HepG2 (cell line): ENCODE results near the gene CYP4B1. TPM values are rescaled to one million over a fixed set of nuclear protein-coding genes. Genes with fewer than 3 reads are reported as not detected.

ENCODE experiments used
- ATAC-seq: fragments of 200-7000 bp; cut with Tn5 transposase; 3 replicates; pipeline ENCODE4 v1.9.1; 2020; ENCODE audit warnings: mild to moderate bottlenecking, moderate library complexity
- BruUV-seq: library from RNA; stranded (reverse); fragments of 400-500 nt; replicated peaks from 2 replicates; lab custom pipeline; 2021; lab: Mats Ljungman, UMichigan
- CTCF ChIA-PET: fragments of 300-600 bp; formaldehyde crosslinking; extraction: SDS; loops from one replicate; lab custom pipeline; 2021; ENCODE audit warnings: low total read pairs, inconsistent platforms, low intra/inter-chr PET ratio; lab: Yijun Ruan, JAX
- POLR2A ChIA-PET: fragments of 350-600 bp; sonication (Branson Sonifier 250); formaldehyde crosslinking; loops from one replicate; lab custom pipeline; 2020; ENCODE audit warnings: antibody characterized with exemption, inconsistent platforms; lab: Yijun Ruan, JAX
- DNase-seq: peaks from one replicate; pipeline ENCODE4 v3.0.0-alpha.2; 2015; ENCODE audit warnings: low spot score
- FAIRE-seq: peaks from 3 replicates; lab custom pipeline; 2011; peaks lifted over from hg19 to GRCh38; lab: Jason Lieb, UNC
- H2AFZ ChIP-seq: one replicate; pipeline ENCODE4 v1.6.1; 2011; ENCODE audit warnings: low read length, inconsistent platforms
- H3K27ac ChIP-seq: fragments of 300-600 bp; 3 replicates; pipeline ENCODE4 v1.8.0; 2011; ENCODE audit warnings: mixed run types, mild to moderate bottlenecking, mixed read lengths, low read length, inconsistent platforms; ENCODE audit not compliant: insufficient read depth; ENCODE audit errors: extremely low read length
- H3K27me3 ChIP-seq, 2 experiments: fragments of 200-600 bp in 1 of 2; 2 replicates in 1 of 2; 3 replicates in 1 of 2; pipeline versions ENCODE4 v1.6.0 to v1.8.0; 2011; ENCODE audit warnings: low read length in 2 of 2, mild to moderate bottlenecking in 2 of 2, moderate library complexity in 2 of 2, inconsistent platforms in 1 of 2; ENCODE audit not compliant: insufficient read depth in 2 of 2, control insufficient read depth in 1 of 2
- H3K36me3 ChIP-seq, 2 experiments: fragments of 200-600 bp in 1 of 2; replicated peaks in 1 of 2; 2 replicates in 1 of 2; 3 replicates in 1 of 2; pipeline versions ENCODE4 v1.5.1 to v1.8.0; 2011; ENCODE audit warnings: low read length in 2 of 2, inconsistent platforms in 1 of 2; ENCODE audit not compliant: insufficient read depth in 2 of 2, control insufficient read depth in 1 of 2
- H3K4me1 ChIP-seq: 2 replicates; pipeline ENCODE4 v1.5.1; 2012; ENCODE audit warnings: low read length, inconsistent platforms; ENCODE audit not compliant: insufficient read depth
- H3K4me2 ChIP-seq: 2 replicates; pipeline ENCODE4 v1.6.0; 2011; ENCODE audit warnings: low read depth, low read length, inconsistent platforms
- H3K4me3 ChIP-seq, 3 experiments: fragments of 200-600 bp in 1 of 3; sonication (generic), shearing (Covaris generic) in 1 of 3; replicated peaks in 1 of 3; 2 replicates each; pipeline ENCODE4 v1.5.1; 2011 to 2016; ENCODE audit warnings: low read length in 3 of 3, inconsistent platforms in 2 of 3, low read depth in 2 of 3, mild to moderate bottlenecking in 2 of 3, control low read depth in 1 of 3, mixed read lengths in 1 of 3; ENCODE audit not compliant: insufficient read depth in 1 of 3
- H3K79me2 ChIP-seq: one replicate; pipeline ENCODE4 v1.6.1; 2011; ENCODE audit warnings: low read length, inconsistent platforms; ENCODE audit not compliant: insufficient read depth
- H3K9ac ChIP-seq: 2 replicates; pipeline ENCODE4 v1.6.0; 2011; ENCODE audit warnings: mild to moderate bottlenecking, low read depth, low read length, inconsistent platforms; ENCODE audit not compliant: insufficient read depth
- H3K9me3 ChIP-seq: 2 replicates; pipeline ENCODE4 v1.5.1; 2012; ENCODE audit warnings: mild to moderate bottlenecking, low read length
- H4K20me1 ChIP-seq: 2 replicates; pipeline ENCODE4 v1.6.0; 2011; ENCODE audit warnings: inconsistent platforms, mild to moderate bottlenecking, low read length, moderate library complexity; ENCODE audit not compliant: insufficient read depth
- GABPA ChIP-seq, 2 experiments: IDR thresholded peaks; 2 replicates each; pipeline ENCODE4 v1.6.1; 2011 to 2016; ENCODE audit warnings: low read depth in 2 of 2, low read length in 1 of 2, missing biosample characterization in 1 of 2, missing genetic modification characterization in 1 of 2
- HOXD1 ChIP-seq: sonication (generic); formaldehyde crosslinking; IDR thresholded peaks from 2 replicates; pipeline ENCODE4 v1.5.0; 2020; ENCODE audit warnings: missing genetic modification reagents
- NONO ChIP-seq, 2 experiments: fragments of 450-650 bp in 1 of 2; sonication (generic) in 1 of 2; formaldehyde crosslinking in 1 of 2; IDR thresholded peaks in 1 of 2; conservative IDR thresholded peaks in 1 of 2; 2 replicates each; pipeline versions ENCODE4 v1.6.1 to v1.8.0; 2017 to 2022; ENCODE audit warnings: mild to moderate bottlenecking in 1 of 2, missing genetic modification reagents in 1 of 2, moderate library complexity in 1 of 2
- RXRA ChIP-seq: sonication (generic); formaldehyde crosslinking; IDR thresholded peaks from 2 replicates; pipeline ENCODE4 v1.5.1; 2020; ENCODE audit warnings: missing genetic modification reagents
- ZEB1 ChIP-seq: IDR thresholded peaks from 2 replicates; pipeline ENCODE4 v1.6.1; 2012; ENCODE audit warnings: mild to moderate bottlenecking, low read depth, inconsistent platforms; ENCODE audit not compliant: insufficient replicate concordance
- ZNF446 ChIP-seq: sonication (generic); formaldehyde crosslinking; IDR thresholded peaks from 2 replicates; pipeline ENCODE4 v1.5.0; 2020; ENCODE audit warnings: mild to moderate bottlenecking, missing genetic modification reagents
- WGBS: methylation state at CpG from one replicate; pipeline ENCODE4 v1.1.6; 2017; ENCODE audit warnings: low lambda C conversion rate; 5-methylcytosine and 5-hydroxymethylcytosine counted together
- in situ Hi-C: cut with HindIII; loops from 2 replicates; pipeline ENCODE4 v1.10.0; 2017; ENCODE audit warnings: low pct_unique_long_range_greater_than_20kb; ENCODE audit not compliant: extremely low pct_ligation_motif_present
- intact Hi-C: fragments of 100-400 bp; cut with micrococcal nuclease; formaldehyde crosslinking; loops from one replicate; pipeline ENCODE4 v1.10.0; 2022; ENCODE audit not compliant: unreplicated experiment
- polyA plus RNA-seq, 8 experiments: library from polyadenylated mRNA; depleted of rRNA in 3 of 8; stranded (reverse) in 7 of 8; unstranded in 1 of 8; fragments of >200 nt; fragmentation: Illumina TruSeq in 4 of 8; extraction: Trizol in 4 of 8; gene quantifications; 2 replicates each; pipeline versions ENCODE4 v1.2.1 to v1.2.3, GENCODE V29; 2011 to 2016; ENCODE audit warnings: low read depth in 4 of 8, missing spikeins in 1 of 8, mixed read lengths in 1 of 8; ENCODE audit not compliant: insufficient read depth in 1 of 8
- total RNA-seq, 5 experiments: library from RNA; depleted of rRNA; stranded (reverse); fragments of >200 nt; fragmentation: Illumina TruSeq; extraction: Trizol; gene quantifications; 2 replicates each; pipeline ENCODE4 v1.2.3, GENCODE V29; 2016; ENCODE audit warnings: low read depth in 1 of 5
- TF ChIP-seq, protein P1 (sequence below): sonication (generic); formaldehyde crosslinking; IDR thresholded peaks from 2 replicates; pipeline ENCODE4 v1.9.0; 2021; ENCODE audit warnings: missing genetic modification reagents, borderline replicate concordance
- TF ChIP-seq, protein P2 (sequence below): sonication (generic); formaldehyde crosslinking; IDR thresholded peaks from 2 replicates; pipeline ENCODE4 v1.4.0; 2020; ENCODE audit warnings: missing genetic modification reagents
- TF ChIP-seq, protein P3 (sequence below): sonication (generic); formaldehyde crosslinking; IDR thresholded peaks from 2 replicates; pipeline ENCODE4 v1.9.0; 2021; ENCODE audit warnings: missing genetic modification reagents, borderline replicate concordance
- TF ChIP-seq, protein P4 (sequence below): IDR thresholded peaks from 2 replicates; pipeline ENCODE4 v1.6.1; 2016; ENCODE audit warnings: mild to moderate bottlenecking
- TF ChIP-seq, protein P5 (sequence below): IDR thresholded peaks from 2 replicates; pipeline ENCODE4 v1.6.1; 2016; ENCODE audit warnings: mild to moderate bottlenecking, missing biosample characterization, missing genetic modification reagents

Gene CYP4B1
- total and polyA plus RNA-seq, 2 of the 13 experiments (the other 11 are each of a cell fraction or from before 2014, with no cell fraction given): 0.03 TPM; not detected in 1

DNA sequence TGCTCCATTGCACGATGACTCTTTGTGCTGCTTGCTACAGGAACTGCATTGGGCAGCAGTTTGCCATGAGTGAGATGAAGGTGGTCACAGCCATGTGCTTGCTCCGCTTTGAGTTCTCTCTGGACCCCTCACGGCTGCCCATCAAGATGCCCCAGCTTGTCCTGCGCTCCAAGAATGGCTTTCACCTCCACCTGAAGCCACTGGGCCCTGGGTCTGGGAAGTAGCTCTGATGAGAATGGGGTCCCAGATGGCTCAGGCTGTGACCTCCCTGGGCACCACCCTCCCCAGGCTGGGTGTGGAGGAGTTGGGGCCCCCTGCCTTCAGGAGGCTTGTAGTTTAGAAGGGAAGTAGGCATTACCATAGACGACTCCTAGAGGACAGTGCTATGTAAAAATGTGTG is 19.7 kb downstream of the CYP4B1 start:
- Histone ChIP-seq H3K36me3 (no peaks in the 10 kb centered on the region), H2AFZ (no peak overlapping the region), H3K4me1 (no peaks in the 10 kb centered on the region), H3K4me2 (no peak overlapping the region), H3K9me3 (no peaks in the 10 kb centered on the region), H3K27me3 (no peaks in the 10 kb centered on the region), H3K4me3 (no peak overlapping the region), H4K20me1 (no peaks in the 10 kb centered on the region), H3K27ac (no peak overlapping the region), H3K9ac (no peak overlapping the region), H3K79me2 (no peaks in the 10 kb centered on the region)
- FAIRE-seq: no peak
- intact Hi-C loops (no loop called here), in situ Hi-C loops (no loop called here)
- WGBS: 6% methylated on average over 2 of the region's 5 CpGs
- ChIA-PET CTCF (no interaction called here), POLR2A (no interaction called here)
- DNase-seq: no peak
- no TSS peak for BruUV-seq
- no peak for ATAC-seq
- TF ChIP-seq ZEB1 (no peak), HOXD1 (no peak), GABPA (IDR thresholded peaks at IDR 0.05; ENCODE audit: low read depth, low read length) (no peak), GABPA (CRISPR knock-in tag; IDR thresholded peaks at IDR 0.05; ENCODE audit: low read depth) (no peak), ZNF446 (CRISPR knock-in tag) (no peak), RXRA (CRISPR knock-in tag) (no peak), NONO (IDR thresholded peaks at IDR 0.05) (no peak), NONO (CRISPR knock-in tag; conservative IDR thresholded peaks at IDR 0.05) (no peak)
- TF ChIP-seq, protein P1, sequence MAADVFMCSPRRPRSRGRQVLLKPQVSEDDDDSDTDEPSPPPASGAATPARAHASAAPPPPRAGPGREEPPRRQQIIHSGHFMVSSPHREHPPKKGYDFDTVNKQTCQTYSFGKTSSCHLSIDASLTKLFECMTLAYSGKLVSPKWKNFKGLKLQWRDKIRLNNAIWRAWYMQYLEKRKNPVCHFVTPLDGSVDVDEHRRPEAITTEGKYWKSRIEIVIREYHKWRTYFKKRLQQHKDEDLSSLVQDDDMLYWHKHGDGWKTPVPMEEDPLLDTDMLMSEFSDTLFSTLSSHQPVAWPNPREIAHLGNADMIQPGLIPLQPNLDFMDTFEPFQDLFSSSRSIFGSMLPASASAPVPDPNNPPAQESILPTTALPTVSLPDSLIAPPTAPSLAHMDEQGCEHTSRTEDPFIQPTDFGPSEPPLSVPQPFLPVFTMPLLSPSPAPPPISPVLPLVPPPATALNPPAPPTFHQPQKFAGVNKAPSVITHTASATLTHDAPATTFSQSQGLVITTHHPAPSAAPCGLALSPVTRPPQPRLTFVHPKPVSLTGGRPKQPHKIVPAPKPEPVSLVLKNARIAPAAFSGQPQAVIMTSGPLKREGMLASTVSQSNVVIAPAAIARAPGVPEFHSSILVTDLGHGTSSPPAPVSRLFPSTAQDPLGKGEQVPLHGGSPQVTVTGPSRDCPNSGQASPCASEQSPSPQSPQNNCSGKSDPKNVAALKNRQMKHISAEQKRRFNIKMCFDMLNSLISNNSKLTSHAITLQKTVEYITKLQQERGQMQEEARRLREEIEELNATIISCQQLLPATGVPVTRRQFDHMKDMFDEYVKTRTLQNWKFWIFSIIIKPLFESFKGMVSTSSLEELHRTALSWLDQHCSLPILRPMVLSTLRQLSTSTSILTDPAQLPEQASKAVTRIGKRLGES (CRISPR knock-in tag): no peak
- TF ChIP-seq, protein P2, sequence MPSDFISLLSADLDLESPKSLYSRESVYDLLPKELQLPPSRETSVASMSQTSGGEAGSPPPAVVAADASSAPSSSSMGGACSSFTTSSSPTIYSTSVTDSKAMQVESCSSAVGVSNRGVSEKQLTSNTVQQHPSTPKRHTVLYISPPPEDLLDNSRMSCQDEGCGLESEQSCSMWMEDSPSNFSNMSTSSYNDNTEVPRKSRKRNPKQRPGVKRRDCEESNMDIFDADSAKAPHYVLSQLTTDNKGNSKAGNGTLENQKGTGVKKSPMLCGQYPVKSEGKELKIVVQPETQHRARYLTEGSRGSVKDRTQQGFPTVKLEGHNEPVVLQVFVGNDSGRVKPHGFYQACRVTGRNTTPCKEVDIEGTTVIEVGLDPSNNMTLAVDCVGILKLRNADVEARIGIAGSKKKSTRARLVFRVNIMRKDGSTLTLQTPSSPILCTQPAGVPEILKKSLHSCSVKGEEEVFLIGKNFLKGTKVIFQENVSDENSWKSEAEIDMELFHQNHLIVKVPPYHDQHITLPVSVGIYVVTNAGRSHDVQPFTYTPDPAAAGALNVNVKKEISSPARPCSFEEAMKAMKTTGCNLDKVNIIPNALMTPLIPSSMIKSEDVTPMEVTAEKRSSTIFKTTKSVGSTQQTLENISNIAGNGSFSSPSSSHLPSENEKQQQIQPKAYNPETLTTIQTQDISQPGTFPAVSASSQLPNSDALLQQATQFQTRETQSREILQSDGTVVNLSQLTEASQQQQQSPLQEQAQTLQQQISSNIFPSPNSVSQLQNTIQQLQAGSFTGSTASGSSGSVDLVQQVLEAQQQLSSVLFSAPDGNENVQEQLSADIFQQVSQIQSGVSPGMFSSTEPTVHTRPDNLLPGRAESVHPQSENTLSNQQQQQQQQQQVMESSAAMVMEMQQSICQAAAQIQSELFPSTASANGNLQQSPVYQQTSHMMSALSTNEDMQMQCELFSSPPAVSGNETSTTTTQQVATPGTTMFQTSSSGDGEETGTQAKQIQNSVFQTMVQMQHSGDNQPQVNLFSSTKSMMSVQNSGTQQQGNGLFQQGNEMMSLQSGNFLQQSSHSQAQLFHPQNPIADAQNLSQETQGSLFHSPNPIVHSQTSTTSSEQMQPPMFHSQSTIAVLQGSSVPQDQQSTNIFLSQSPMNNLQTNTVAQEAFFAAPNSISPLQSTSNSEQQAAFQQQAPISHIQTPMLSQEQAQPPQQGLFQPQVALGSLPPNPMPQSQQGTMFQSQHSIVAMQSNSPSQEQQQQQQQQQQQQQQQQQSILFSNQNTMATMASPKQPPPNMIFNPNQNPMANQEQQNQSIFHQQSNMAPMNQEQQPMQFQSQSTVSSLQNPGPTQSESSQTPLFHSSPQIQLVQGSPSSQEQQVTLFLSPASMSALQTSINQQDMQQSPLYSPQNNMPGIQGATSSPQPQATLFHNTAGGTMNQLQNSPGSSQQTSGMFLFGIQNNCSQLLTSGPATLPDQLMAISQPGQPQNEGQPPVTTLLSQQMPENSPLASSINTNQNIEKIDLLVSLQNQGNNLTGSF (CRISPR knock-in tag): no peak
- TF ChIP-seq, protein P3, sequence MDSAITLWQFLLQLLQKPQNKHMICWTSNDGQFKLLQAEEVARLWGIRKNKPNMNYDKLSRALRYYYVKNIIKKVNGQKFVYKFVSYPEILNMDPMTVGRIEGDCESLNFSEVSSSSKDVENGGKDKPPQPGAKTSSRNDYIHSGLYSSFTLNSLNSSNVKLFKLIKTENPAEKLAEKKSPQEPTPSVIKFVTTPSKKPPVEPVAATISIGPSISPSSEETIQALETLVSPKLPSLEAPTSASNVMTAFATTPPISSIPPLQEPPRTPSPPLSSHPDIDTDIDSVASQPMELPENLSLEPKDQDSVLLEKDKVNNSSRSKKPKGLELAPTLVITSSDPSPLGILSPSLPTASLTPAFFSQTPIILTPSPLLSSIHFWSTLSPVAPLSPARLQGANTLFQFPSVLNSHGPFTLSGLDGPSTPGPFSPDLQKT (CRISPR knock-in tag): no peak
- TF ChIP-seq, protein P4, sequence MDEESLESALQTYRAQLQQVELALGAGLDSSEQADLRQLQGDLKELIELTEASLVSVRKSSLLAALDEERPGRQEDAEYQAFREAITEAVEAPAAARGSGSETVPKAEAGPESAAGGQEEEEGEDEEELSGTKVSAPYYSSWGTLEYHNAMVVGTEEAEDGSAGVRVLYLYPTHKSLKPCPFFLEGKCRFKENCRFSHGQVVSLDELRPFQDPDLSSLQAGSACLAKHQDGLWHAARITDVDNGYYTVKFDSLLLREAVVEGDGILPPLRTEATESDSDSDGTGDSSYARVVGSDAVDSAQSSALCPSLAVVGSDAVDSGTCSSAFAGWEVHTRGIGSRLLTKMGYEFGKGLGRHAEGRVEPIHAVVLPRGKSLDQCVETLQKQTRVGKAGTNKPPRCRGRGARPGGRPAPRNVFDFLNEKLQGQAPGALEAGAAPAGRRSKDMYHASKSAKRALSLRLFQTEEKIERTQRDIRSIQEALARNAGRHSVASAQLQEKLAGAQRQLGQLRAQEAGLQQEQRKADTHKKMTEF: no peak
- TF ChIP-seq, protein P5, sequence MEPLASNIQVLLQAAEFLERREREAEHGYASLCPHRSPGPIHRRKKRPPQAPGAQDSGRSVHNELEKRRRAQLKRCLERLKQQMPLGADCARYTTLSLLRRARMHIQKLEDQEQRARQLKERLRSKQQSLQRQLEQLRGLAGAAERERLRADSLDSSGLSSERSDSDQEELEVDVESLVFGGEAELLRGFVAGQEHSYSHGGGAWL: no peak
